GM18519 (cell line): ENCODE results near the gene FNDC1.

Source experiments
- ATAC-seq: cut with Tn5 transposase; IDR thresholded peaks from one replicate; pipeline ENCODE4 v1.9.1; 2021; ENCODE audit warnings: mild to moderate bottlenecking, moderate library complexity; ENCODE audit not compliant: unreplicated experiment, low FRiP score

The FNDC1 gene

GRCh38 chr6:159203304-159204005, 34.3 kb downstream of the FNDC1 start:
- no peak for ATAC-seq

GRCh38 chr6:159204605-159205004, 35.4 kb downstream of the FNDC1 start:
- no peak for ATAC-seq

- ATAC-seq = no peak
These were observed 42.8 kb downstream of the FNDC1 start for GRCh38 chr6:159212028-159212427.

GRCh38 chr6:159212525-159213280, 43.5 kb downstream of the FNDC1 start:
- ATAC-seq = no peak

GRCh38 chr6:159213405-159213804, 44.2 kb downstream of the FNDC1 start:
- no peak for ATAC-seq

- ATAC-seq = no peak
These were observed 45.1 kb downstream of the FNDC1 start for GRCh38 chr6:159214281-159214680.

- ATAC-seq = peak; percentile 76
These were observed 48.5 kb downstream of the FNDC1 start for GRCh38 chr6:159217595-159218275.

- ATAC-seq = no peak
These were observed 50.9 kb downstream of the FNDC1 start for GRCh38 chr6:159220093-159220492.

GRCh38 chr6:159221486-159222170, 52.4 kb downstream of the FNDC1 start:
- ATAC-seq = no peak

GRCh38 chr6:159224452-159224851, 55.3 kb downstream of the FNDC1 start:
- ATAC-seq = no peak

GRCh38 chr6:159229651-159230051, 60.5 kb downstream of the FNDC1 start:
- no peak for ATAC-seq

GRCh38 chr6:159232106-159232645, 63.0 kb downstream of the FNDC1 start:
- no peak for ATAC-seq

GRCh38 chr6:159232751-159233150, 63.6 kb downstream of the FNDC1 start:
- no peak for ATAC-seq

- no peak for ATAC-seq
These were observed 64.3 kb downstream of the FNDC1 start for GRCh38 chr6:159233365-159234101.

- no peak for ATAC-seq
These were observed 64.9 kb downstream of the FNDC1 start for GRCh38 chr6:159234102-159234553.

- ATAC-seq = no peak
These were observed 69.8 kb downstream of the FNDC1 start for GRCh38 chr6:159238920-159239558.

- no peak for ATAC-seq
These were observed 79.9 kb downstream of the FNDC1 start for GRCh38 chr6:159249128-159249527.

GRCh38 chr6:159249752-159250151, 80.6 kb downstream of the FNDC1 start:
- no peak for ATAC-seq

GRCh38 chr6:159250633-159251032, 81.4 kb downstream of the FNDC1 start:
- no peak for ATAC-seq
